Motor neuron (in vitro differentiated cells): ENCODE measurements around the gene SCGB3A2. TPM values are rescaled to one million over a fixed set of nuclear protein-coding genes. Genes with fewer than 3 reads are reported as not detected.
"Not testable (repeated sequence)": the region's sequence is repeated elsewhere in the genome, so short reads cannot be mapped to it uniquely, and the experiment has no call there.

Experiments used
- ATAC-seq, 8 experiments: fragments of 200-7000 bp; cut with Tn5 transposase; replicated peaks in 6 of 8; 2 replicates each; pipeline ENCODE4 v1.8.0; 2021; ENCODE audit warnings: mild to moderate bottlenecking in 8 of 8, moderate library complexity in 8 of 8
- H3K27ac ChIP-seq, 2 donors: fragments of 250-450 bp; sonication (Bioruptor Pico); 2 replicates each; pipeline ENCODE4 v1.9.0; 2021; ENCODE audit warnings: antibody characterized with exemption in 2 of 2, mild to moderate bottlenecking in 2 of 2, moderate library complexity in 1 of 2
- H3K4me1 ChIP-seq, 2 donors: fragments of 250-450 bp; sonication (Bioruptor Pico); replicated peaks in 1 of 2; 2 replicates each; pipeline ENCODE4 v1.6.1; 2021; ENCODE audit warnings: antibody characterized with exemption in 2 of 2, mild to moderate bottlenecking in 2 of 2, moderate library complexity in 1 of 2
- H3K4me3 ChIP-seq, 5 donors: fragments of 250-450 bp; sonication (Bioruptor Pico); 2 replicates each; pipeline ENCODE4 v1.9.0; 2021; ENCODE audit warnings: antibody characterized with exemption in 5 of 5, mild to moderate bottlenecking in 5 of 5, moderate library complexity in 4 of 5
- WGBS, 10 experiments: fragments of 450-650 bp; shearing (Covaris generic); methylation state at CpG; one replicate each; pipeline ENCODE4 v1.0.0; 2022; 5-methylcytosine and 5-hydroxymethylcytosine counted together
- in situ Hi-C, 9 experiments: fragments of 400-800 bp; cut with MboI; loops; one replicate each; pipeline ENCODE4 v1.15.0; 2021; ENCODE audit warnings: low sequenced_read_pairs in 9 of 9, low pct_unique_long_range_greater_than_20kb in 2 of 9; ENCODE audit not compliant: unreplicated experiment in 9 of 9
- total RNA-seq, 8 experiments: library from RNA; unstranded; fragments of 300-600 nt; gene quantifications; 2 replicates each; pipeline versions ENCODE4 v1.2.3 to v1.2.4, GENCODE V29; 2022

The SCGB3A2 gene
- total RNA-seq, 8 experiments from 2014 or later: 1.1 TPM; not detected in 7

GRCh38 chr5:147872744-147873435 is 5.6 kb upstream of the SCGB3A2 start:
- in situ Hi-C loops, H3K27ac ChIP-seq, H3K4me3 ChIP-seq, ATAC-seq: not testable (repeated sequence)
- peaks cover 6 to 11% of the 10 kb centered on the region in 2 donors for H3K4me1 ChIP-seq
- 30 to 100% (median 76%) methylated on average over 1 to 8 of the region's 16 CpGs; no CpG with 5 or more reads in 2 of the 10 experiments for WGBS, 10 experiments

GRCh38 chr5:147874118-147874875 is 4.2 kb upstream of the SCGB3A2 start:
- ATAC-seq: peak in 3 of 8 experiments; percentile 14 to 93 (median 67)
- peaks cover 6 to 11% of the 10 kb centered on the region in 2 donors for H3K4me1 ChIP-seq
- H3K4me3 ChIP-seq, H3K27ac ChIP-seq, in situ Hi-C loops: not testable (repeated sequence)
- 40 to 100% (median 67%) methylated on average over 1 to 3 of the region's 8 CpGs; no CpG with 5 or more reads in 5 of the 10 experiments for WGBS, 10 experiments

GRCh38 chr5:147874910-147875367 is 3.6 kb upstream of the SCGB3A2 start:
- Histone ChIP-seq H3K27ac (no peak overlapping the region), H3K4me1 (peaks cover 6 to 11% of the 10 kb centered on the region in 2 donors), H3K4me3 (no peak overlapping the region)
- 0 to 28% (median 7%) methylated on average over 1 to 3 of the region's 3 CpGs for WGBS, 10 experiments
- in situ Hi-C loops: no loop called here
- ATAC-seq: peak in 1 of 8 experiments; percentile 24

GRCh38 chr5:147876141-147876540 is 2.4 kb upstream of the SCGB3A2 start:
- ATAC-seq: no peak
- in situ Hi-C loops: no loop called here
- H3K4me3 ChIP-seq: no peak overlapping the region
- peaks cover 6 to 17% of the 10 kb centered on the region in 2 donors for H3K4me1 ChIP-seq
- H3K27ac ChIP-seq: no peak overlapping the region

- no peak overlapping the region for H3K4me3 ChIP-seq
- 0 to 100% (median 80%) methylated on average over 1 to 2 of the region's 2 CpGs; no CpG with 5 or more reads in 3 of the 10 experiments for WGBS, 10 experiments
- H3K4me1 ChIP-seq: peaks cover 6 to 17% of the 10 kb centered on the region in 2 donors
- no peak overlapping the region for H3K27ac ChIP-seq
- in situ Hi-C loops: no loop called here
- no peak for ATAC-seq
Measured at GRCh38 chr5:147876626-147877025, 1.9 kb upstream of the SCGB3A2 start.

GRCh38 chr5:147879784-147880183 is 1.3 kb downstream of the SCGB3A2 start:
- in situ Hi-C loops: loop anchor here in 1 of 9 experiments (10.0 kb wide), 1 partner anchor 55 kb away; no protein-coding TSS in a partner anchor
- no peak overlapping the region for H3K4me3 ChIP-seq
- no peak for ATAC-seq
- H3K27ac ChIP-seq: no peak overlapping the region
- peaks cover 6 to 11% of the 10 kb centered on the region in 2 donors for H3K4me1 ChIP-seq
- 33 to 100% (median 87%) methylated on average over 1 to 3 of the region's 3 CpGs for WGBS, 10 experiments

GRCh38 chr5:147880487-147880886 is 2.0 kb downstream of the SCGB3A2 start:
- in situ Hi-C loops: loop anchor here in 1 of 9 experiments (10.0 kb wide), 1 partner anchor 54 kb away; no protein-coding TSS in a partner anchor
- no peak overlapping the region for H3K4me3 ChIP-seq
- no peak overlapping the region for H3K27ac ChIP-seq
- WGBS, 10 experiments: 24 to 100% (median 78%) methylated on average over 1 to 2 of the region's 2 CpGs; no CpG with 5 or more reads in 2 of the 10 experiments
- ATAC-seq: peak in 6 of 8 experiments; percentile 33 to 96 (median 65)
- peaks cover 0 to 6% of the 10 kb centered on the region in 2 donors for H3K4me1 ChIP-seq

GRCh38 chr5:147882586-147883313 is 4.2 kb downstream of the SCGB3A2 start:
- in situ Hi-C loops: loop anchor here in 1 of 9 experiments (10.0 kb wide), 1 partner anchor 52 kb away; no protein-coding TSS in a partner anchor
- Histone ChIP-seq H3K27ac (no peak overlapping the region), H3K4me1 (peaks cover 0 to 6% of the 10 kb centered on the region in 2 donors), H3K4me3 (no peak overlapping the region)
- 15 to 90% (median 85%) methylated on average over 1 to 5 of the region's 6 CpGs; no CpG with 5 or more reads in 3 of the 10 experiments for WGBS, 10 experiments
- ATAC-seq: peak in 1 of 8 experiments; percentile 58

GRCh38 chr5:147887026-147887627 is 8.6 kb downstream of the SCGB3A2 start:
- no peak overlapping the region for H3K4me3 ChIP-seq
- peak in 4 of 8 experiments; percentile 35 to 59 (median 38) for ATAC-seq
- in situ Hi-C loops: loop anchor here in 1 of 9 experiments (10.0 kb wide), 1 partner anchor 48 kb away; no protein-coding TSS in a partner anchor
- H3K4me1 ChIP-seq: no peaks in the 10 kb centered on the region
- WGBS, 10 experiments: 0 to 57% (median 4%) methylated on average over 1 to 3 of the region's 3 CpGs
- H3K27ac ChIP-seq: no peak overlapping the region

GRCh38 chr5:147887930-147888329 is 9.4 kb downstream of the SCGB3A2 start:
- in situ Hi-C loops: loop anchor here in 1 of 9 experiments (10.0 kb wide), 1 partner anchor 47 kb away; no protein-coding TSS in a partner anchor
- H3K4me3 ChIP-seq: no peak overlapping the region
- no peaks in the 10 kb centered on the region for H3K4me1 ChIP-seq
- H3K27ac ChIP-seq: no peak overlapping the region
- 0 to 82% (median 50%) methylated on average over 1 to 2 of the region's 2 CpGs; no CpG with 5 or more reads in 3 of the 10 experiments for WGBS, 10 experiments
- ATAC-seq: peak in 2 of 8 experiments; percentile 30 to 72

GRCh38 chr5:147892696-147893296 is 14.3 kb downstream of the SCGB3A2 start:
- in situ Hi-C loops: no loop called here
- no peak for ATAC-seq
- H3K27ac ChIP-seq: no peak overlapping the region
- H3K4me3 ChIP-seq: no peak overlapping the region
- H3K4me1 ChIP-seq: no peaks in the 10 kb centered on the region
- WGBS, 10 experiments: 4 to 80% (median 43%) methylated on average over 1 to 3 of the region's 3 CpGs; no CpG with 5 or more reads in 1 of the 10 experiments

- Histone ChIP-seq H3K27ac (no peak overlapping the region), H3K4me3 (no peak overlapping the region), H3K4me1 (no peaks in the 10 kb centered on the region)
- ATAC-seq: no peak
- in situ Hi-C loops: no loop called here
- 14 to 100% (median 82%) methylated on average over 2 of the region's 2 CpGs; no CpG with 5 or more reads in 1 of the 10 experiments for WGBS, 10 experiments
Measured at GRCh38 chr5:147893820-147894219, 15.3 kb downstream of the SCGB3A2 start.
